Dermis blood vessel endothelial cell (primary cell): ENCODE data around the gene EDDM13. TPM values are rescaled to one million over a fixed set of nuclear protein-coding genes. Genes with fewer than 3 reads are reported as not detected.
"Not testable (repeated sequence)": the region's sequence is repeated elsewhere in the genome, so short reads cannot be mapped to it uniquely, and the experiment has no call there.

Experiments used
- DNase-seq: peaks from one replicate; pipeline ENCODE4 v3.0.0; 2010
- total RNA-seq: library from RNA; depleted of rRNA; stranded (reverse); fragments of >200 nt; gene quantifications from 2 replicates; pipeline ENCODE4 v1.2.3, GENCODE V29; 2014

The EDDM13 gene, protein sequence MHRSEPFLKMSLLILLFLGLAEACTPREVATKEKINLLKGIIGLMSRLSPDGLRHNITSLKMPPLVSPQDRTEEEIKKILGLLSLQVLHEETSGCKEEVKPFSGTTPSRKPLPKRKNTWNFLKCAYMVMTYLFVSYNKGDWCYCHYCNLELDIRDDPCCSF
- 0.79 and 0.85 TPM in 2 replicates for total RNA-seq

DNA sequence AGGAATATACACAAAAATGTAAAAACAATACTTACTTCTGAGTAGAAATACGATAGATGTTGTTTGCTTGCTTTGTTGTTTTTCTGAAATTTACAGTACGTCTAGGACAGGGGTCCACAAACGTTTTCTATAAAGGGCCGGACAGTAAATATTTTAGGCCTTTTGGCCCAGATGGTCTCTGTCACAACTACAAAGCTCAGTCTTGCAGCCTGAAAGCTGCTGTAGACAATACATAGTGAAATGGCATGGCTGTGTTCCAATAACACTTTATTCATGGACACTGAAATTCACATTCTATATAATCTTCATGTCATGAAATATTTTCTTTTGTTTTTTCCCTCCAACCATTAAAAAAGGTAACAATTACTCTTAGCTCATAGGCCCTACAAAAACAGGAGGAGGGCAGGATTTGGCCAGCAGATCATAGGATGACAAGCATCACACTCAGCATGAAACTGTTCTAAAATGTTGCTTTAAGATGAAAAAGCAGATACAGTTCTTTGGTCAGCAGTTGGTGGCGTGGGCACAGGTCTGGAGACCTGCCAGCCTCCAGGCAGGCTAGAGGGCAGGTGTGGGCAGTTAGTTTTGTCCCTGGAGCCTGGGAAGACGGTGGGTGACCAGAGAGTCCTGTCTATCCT is at the start of gene EDDM13:
EDDM13 (plus strand) TSS at position 588 of the 638 bp plus-strand sequence. CDS start 87 bp downstream, outside the sequence.
- DNase-seq: peak; percentile 9

- no peak for DNase-seq
Observed at GRCh38 chr19:56222901-56223300, 49.6 kb upstream of the EDDM13 start.

DNA sequence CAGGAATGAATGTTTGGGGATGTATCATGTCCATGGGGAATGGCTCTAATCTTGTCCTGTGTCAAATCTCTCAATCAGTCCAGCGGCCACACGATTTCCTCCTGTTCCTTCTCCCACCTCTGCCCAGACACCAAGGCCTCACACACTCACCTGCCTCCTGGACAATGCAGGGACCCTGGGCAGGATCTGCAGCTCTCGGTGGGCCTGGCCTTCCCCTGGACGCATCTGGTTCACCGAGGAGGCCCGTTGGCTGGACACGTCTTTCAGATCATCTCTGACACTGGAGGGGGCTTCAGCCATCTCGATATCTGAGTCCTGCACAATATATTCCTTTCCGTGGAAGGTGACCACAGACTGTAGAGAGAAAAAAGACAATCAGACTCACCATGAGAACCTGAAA is 49.1 kb upstream of the EDDM13 start:
- no peak for DNase-seq

- DNase-seq: no peak
Observed at GRCh38 chr19:56245121-56245740, 27.3 kb upstream of the EDDM13 start.

DNA sequence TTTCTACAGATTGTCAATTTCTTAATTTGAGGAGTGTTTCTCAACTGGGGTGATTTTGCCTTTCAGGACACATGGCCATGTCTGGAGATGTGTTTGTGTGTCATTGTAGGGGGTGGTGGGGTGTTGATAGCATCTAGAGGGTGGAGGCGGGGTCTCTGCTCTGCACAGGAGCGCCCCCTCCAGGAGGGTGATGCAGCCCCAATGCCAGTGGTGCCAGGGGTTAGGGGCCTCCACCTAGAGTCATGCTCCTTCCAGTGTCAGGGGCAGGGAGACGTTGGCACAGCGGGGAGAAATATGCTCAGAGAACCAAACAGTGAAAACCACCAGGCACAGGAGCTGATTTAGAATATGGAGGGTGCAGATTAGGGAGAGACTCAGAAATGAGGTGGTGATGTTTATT is 26.8 kb upstream of the EDDM13 start:
- not testable (repeated sequence) for DNase-seq

DNA sequence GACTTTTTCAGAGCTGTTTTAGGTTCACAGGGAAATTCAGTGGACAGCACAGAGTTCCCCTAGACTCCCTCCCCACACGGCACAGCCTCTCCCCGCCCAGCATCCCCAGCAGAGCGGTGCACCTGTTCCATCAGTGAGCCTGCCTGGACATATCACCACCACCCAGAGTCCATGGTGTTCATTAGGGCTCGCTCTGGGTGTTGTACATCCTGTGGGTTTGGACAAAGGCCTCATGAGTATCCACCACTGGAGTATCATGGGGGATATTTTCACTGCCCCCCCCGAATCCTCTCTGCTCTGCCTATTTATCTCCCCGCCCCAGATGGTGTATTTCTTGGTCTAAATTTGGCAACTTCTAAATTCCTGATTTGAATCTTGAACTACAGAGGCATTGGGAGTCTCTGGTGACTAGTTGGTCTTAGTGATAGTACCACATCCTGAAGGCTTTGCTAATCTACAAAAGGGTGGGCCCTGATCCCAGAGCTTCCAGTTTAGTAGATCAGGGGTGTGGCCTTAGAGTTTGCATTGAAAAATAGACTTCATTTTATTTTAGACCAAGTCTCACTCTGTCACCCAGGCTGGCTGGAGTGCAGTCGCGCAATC is 23.7 kb upstream of the EDDM13 start:
- not testable (repeated sequence) for DNase-seq

DNA sequence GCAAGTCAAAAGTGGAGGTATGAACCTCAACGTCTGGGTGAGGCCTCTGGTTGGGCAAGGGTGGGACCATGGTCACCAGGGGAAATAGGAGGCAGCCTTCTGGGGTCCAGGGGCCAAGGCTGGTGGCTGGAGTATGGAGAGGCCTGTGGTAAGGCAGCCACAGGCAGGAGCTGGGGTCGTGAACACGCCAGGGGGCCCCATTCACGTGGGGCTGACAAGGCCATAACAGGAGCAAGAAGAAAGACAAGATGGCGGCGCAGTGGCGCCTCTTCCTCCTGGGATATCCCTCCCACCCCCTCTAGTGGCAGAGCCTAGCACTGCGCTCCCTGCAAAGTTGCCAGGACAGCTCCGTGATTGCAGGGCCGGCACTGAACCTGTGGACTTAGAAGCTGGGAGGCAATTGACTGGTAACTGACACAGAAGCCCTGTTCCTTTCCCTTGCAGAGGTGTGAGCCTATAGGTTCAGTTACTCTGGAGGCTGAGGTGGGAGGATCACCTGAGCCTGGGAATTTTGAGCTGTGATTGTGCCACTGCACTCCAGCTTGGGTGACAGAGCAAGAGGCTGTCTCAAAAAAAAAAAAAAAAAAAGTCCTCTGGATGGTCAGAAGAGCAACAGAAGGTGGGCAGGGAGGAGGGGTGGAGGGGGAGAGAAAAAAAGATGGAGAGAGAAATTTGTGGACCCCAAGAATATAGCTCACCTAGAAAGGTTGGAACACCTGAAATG is 19.7 kb upstream of the EDDM13 start:
- peak; percentile 91 for DNase-seq

DNA sequence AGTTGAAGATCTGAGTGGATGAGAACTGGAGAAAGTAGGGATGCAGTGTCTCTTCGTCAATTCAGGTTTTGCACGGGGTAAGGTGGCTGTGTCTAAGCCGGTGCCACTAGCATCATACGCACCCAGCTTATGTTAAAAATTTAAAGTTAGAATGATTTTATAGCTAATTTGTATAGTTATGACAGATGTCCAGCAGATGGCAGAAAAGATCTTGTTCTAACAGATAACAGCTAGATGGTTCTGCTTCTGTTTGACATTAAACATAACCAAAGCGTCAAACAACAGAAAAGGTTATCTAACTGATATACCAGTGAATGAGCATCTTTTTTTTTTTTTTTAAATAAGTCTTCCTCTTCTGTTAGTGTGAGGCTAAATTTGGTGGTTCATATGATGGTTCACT is 18.8 kb upstream of the EDDM13 start:
- DNase-seq: peak; percentile 81

- no peak for DNase-seq
Observed at GRCh38 chr19:56258272-56258671, 14.3 kb upstream of the EDDM13 start.

GRCh38 chr19:56261145-56261544 is 11.4 kb upstream of the EDDM13 start:
- peak; percentile 22 for DNase-seq

DNA sequence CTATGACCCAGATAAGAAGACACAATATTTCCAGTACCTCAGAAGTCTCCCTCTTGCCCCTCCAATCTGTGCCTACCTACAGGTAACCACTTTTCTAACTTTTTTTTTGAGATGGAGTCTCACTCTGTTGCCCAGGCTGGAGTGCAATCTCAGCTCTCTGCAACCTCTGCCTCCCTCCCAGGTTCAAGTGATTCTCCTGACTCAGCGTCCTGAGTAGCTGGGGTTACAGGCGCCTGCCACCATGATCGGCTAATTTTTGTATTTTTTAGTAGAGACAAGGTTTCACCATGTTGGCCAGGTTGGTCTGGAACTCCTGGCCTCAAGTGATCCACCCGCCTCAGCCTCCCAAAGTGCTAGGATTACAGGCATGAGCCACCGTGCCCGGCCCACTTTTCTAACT is 10.6 kb upstream of the EDDM13 start:
- DNase-seq: not testable (repeated sequence)

DNA sequence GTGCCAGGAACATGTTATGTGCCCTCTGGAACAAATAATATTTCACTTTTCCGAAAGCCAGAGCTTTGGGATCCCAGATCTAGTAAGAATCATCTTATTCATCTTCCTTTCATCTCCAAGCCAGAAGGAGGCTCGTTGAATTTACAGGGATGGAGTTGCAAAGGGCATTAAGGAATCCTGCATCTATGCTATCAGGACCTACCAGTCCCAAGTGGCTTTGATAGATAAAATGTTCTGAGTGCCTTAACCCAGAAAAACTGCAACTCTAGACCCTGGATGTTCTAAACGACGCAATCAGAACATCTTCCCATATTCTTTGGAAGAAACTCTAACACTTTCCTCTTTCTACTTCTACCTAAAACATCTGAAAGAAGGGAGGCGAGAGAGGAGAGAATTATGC is 9.2 kb upstream of the EDDM13 start:
- DNase-seq: no peak

DNA sequence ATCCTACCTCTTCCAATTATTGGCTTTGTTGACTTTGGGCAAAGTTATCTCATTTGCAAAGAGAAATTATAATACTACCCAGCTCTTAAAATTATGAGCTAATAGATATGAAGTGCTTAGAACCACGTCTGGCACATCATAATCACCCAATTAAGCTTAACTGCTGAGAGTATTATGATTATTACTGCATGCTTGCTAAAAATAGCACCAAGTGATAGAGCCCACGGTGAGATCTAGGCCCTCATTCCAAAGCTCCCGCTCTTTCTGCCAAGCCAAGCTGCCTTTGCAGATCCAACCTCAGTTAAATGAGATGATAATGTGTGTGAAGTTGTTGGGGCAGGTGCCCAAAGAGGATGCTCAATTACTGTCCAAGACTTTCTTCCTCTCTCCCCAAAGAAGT is 6.5 kb upstream of the EDDM13 start:
- DNase-seq: no peak

DNA sequence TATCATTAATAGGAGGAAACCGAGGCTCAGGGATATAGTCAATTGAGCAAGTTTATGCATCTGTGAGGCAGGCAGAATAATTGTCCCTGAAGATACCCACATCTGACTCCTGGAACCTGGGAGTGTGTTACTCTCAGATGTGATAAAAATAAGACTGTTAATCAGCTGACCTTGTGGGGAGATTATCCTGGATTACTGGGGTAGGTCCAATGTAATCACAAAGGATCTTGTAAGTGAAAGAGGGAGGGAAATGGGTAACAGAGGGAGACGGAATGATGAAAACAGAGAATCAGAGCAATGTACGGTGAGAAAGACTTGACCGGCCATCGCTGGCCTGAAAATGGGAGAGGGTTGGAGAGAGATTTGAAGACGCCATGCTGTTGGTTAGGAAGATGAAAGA is 3.2 kb upstream of the EDDM13 start:
- DNase-seq: no peak

- no peak for DNase-seq
Observed at GRCh38 chr19:56270676-56271075, 1.9 kb upstream of the EDDM13 start.

GRCh38 chr19:56271151-56271550 is 1.4 kb upstream of the EDDM13 start:
- DNase-seq: no peak

- DNase-seq: peak; percentile 74
Observed at GRCh38 chr19:56273563-56274117, 1.1 kb downstream of the EDDM13 start.

- no peak for DNase-seq
Observed at GRCh38 chr19:56282809-56283208, 10.3 kb downstream of the EDDM13 start.

- DNase-seq: no peak
Observed at GRCh38 chr19:56284746-56285145, 12.2 kb downstream of the EDDM13 start.

DNA sequence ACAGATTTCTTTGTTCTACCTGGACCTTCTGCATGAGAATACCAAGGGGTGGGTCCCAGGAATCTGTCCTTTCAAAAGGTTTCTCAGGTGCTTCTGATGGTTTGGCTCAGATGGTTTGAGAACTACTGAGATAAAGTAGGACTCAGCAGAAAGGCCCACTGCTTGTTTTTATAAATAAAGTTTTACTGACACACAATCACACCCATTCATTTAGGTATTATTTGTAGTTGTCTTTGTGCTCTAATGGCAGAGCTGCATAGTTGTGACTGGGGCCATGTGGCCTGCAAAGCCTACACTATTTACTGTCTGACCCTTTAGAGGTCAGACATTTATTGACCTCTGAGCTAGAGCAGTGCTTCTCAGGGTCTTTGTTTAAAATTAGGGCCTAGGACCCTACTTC is 17.6 kb downstream of the EDDM13 start:
- DNase-seq: no peak

DNA sequence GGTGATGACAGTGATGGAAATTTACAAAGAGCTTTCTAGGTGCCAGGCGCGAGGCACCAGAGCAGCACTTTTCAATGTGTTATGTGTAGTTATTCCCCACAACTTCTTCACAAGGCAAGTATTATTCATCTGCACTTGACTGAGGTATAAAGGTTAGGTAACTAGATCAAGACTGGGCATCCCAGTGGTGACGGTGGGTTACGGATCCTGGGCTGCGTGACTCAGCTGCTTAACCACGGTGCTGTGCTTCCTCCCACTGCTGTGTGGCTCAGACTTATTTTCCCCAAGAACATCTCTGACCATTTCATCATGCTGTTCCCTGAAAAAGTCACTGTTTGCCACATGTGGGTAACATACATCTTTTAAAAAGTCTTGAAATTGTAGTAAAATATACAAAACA is 19.3 kb downstream of the EDDM13 start:
- DNase-seq: no peak

DNA sequence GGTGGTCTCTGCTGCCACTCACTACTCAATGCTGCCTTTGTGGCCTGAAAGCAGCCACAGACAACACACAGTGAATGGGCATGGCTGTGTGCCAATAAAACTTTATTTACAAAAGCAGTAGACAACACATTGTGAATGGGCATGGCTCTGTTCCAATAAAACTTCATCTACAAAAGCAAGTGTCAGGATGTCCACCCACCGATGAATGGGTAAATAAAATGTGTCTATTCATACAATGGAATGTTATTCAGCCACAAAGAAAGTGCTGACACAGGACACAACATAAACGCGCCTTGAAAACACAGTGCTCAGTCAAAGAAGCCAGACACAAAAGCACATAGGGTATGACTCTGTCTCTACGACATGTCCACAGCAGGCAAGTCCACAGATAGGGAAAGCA is 22.0 kb downstream of the EDDM13 start:
- DNase-seq: peak; percentile 69
